ENCODE data around the gene DIAPH3. TPM values are rescaled to one million over a fixed set of nuclear protein-coding genes. Genes with fewer than 3 reads are reported as not detected.

DIAPH3 gene
- polyA plus RNA-seq, 3 donors from 2014 or later: 0.03 to 0.25 TPM; not detected in 1

GRCh38 chr13:59738921-59739320 lies 424.8 kb downstream of the DIAPH3 start:
- DNase-seq: no peak
- no peaks in the 10 kb centered on the region for H3K27me3 Mint-ChIP-seq (ENCODE audit: low read depth in 3 of 3)
- no peak overlapping the region for H3K27ac Mint-ChIP-seq
- H3K4me3 Mint-ChIP-seq: no peak overlapping the region
- peaks cover 0 to 4% of the 10 kb centered on the region in 2 donors for H3K4me1 Mint-ChIP-seq
- H3K9me3 Mint-ChIP-seq: no peaks in the 10 kb centered on the region
- H3K36me3 Mint-ChIP-seq: no peaks in the 10 kb centered on the region

- no peaks in the 10 kb centered on the region for H3K36me3 Mint-ChIP-seq
- no peak for DNase-seq
- H3K9me3 Mint-ChIP-seq: no peaks in the 10 kb centered on the region
- H3K27ac Mint-ChIP-seq: no peak overlapping the region
- no peak overlapping the region for H3K4me3 Mint-ChIP-seq
- no peaks in the 10 kb centered on the region for H3K27me3 Mint-ChIP-seq (ENCODE audit: low read depth in 3 of 3)
- H3K4me1 Mint-ChIP-seq: no peaks in the 10 kb centered on the region
Observed at GRCh38 chr13:59734393-59734792, 429.3 kb downstream of the DIAPH3 start.

- H3K27ac Mint-ChIP-seq: no peak overlapping the region
- H3K4me3 Mint-ChIP-seq: no peak overlapping the region
- DNase-seq: no peak
- no peaks in the 10 kb centered on the region for H3K36me3 Mint-ChIP-seq
- H3K4me1 Mint-ChIP-seq: no peaks in the 10 kb centered on the region
- no peaks in the 10 kb centered on the region for H3K9me3 Mint-ChIP-seq
- no peaks in the 10 kb centered on the region for H3K27me3 Mint-ChIP-seq (ENCODE audit: low read depth in 3 of 3)
Observed at GRCh38 chr13:59733744-59734143, 430.0 kb downstream of the DIAPH3 start.

GRCh38 chr13:59730026-59730425 lies 433.7 kb downstream of the DIAPH3 start:
- Mint-ChIP-seq H3K36me3 (no peaks in the 10 kb centered on the region), H3K4me1 (no peaks in the 10 kb centered on the region), H3K27ac (no peak overlapping the region), H3K27me3 (ENCODE audit: low read depth in 3 of 3) (no peaks in the 10 kb centered on the region), H3K9me3 (no peaks in the 10 kb centered on the region), H3K4me3 (no peak overlapping the region)
- no peak for DNase-seq

- Mint-ChIP-seq H3K36me3 (no peaks in the 10 kb centered on the region), H3K9me3 (no peaks in the 10 kb centered on the region), H3K4me3 (no peak overlapping the region), H3K27ac (no peak overlapping the region), H3K4me1 (no peaks in the 10 kb centered on the region), H3K27me3 (ENCODE audit: low read depth in 3 of 3) (no peaks in the 10 kb centered on the region)
- no peak for DNase-seq
Observed at GRCh38 chr13:59728896-59729545, 434.7 kb downstream of the DIAPH3 start.

GRCh38 chr13:59721926-59722910 lies 441.5 kb downstream of the DIAPH3 start:
- no peak overlapping the region for H3K4me3 Mint-ChIP-seq
- H3K36me3 Mint-ChIP-seq: no peaks in the 10 kb centered on the region
- H3K9me3 Mint-ChIP-seq: peaks cover 0 to 2% (median 0%) of the 10 kb centered on the region in 6 donors
- peak overlapping the region in 2 of 6 donors; percentile 45 to 56 for H3K27ac Mint-ChIP-seq
- H3K4me1 Mint-ChIP-seq: peaks cover 10 to 19% of the 10 kb centered on the region in 2 donors
- H3K27me3 Mint-ChIP-seq (ENCODE audit: low read depth in 3 of 3): no peaks in the 10 kb centered on the region
- no peak for DNase-seq

GRCh38 chr13:59715611-59716010 lies 448.1 kb downstream of the DIAPH3 start:
- no peak for DNase-seq

GRCh38 chr13:59710996-59711701 lies 452.6 kb downstream of the DIAPH3 start:
- no peaks in the 10 kb centered on the region for H3K36me3 Mint-ChIP-seq
- H3K9me3 Mint-ChIP-seq: no peaks in the 10 kb centered on the region
- no peak overlapping the region for H3K27ac Mint-ChIP-seq
- H3K4me1 Mint-ChIP-seq: no peaks in the 10 kb centered on the region
- H3K4me3 Mint-ChIP-seq: no peak overlapping the region
- no peak for DNase-seq
- H3K27me3 Mint-ChIP-seq (ENCODE audit: low read depth in 3 of 3): peaks cover 0 to 2% (median 2%) of the 10 kb centered on the region in 3 donors

More at GRCh38 chr13:59715611-59716010, 448.1 kb downstream of the DIAPH3 start:
- H3K4me3 Mint-ChIP-seq: no peak overlapping the region
- peaks cover 0 to 1% (median 0%) of the 10 kb centered on the region in 3 donors for H3K27me3 Mint-ChIP-seq (ENCODE audit: low read depth in 3 of 3)
- H3K36me3 Mint-ChIP-seq: no peaks in the 10 kb centered on the region
- no peaks in the 10 kb centered on the region for H3K4me1 Mint-ChIP-seq
- no peak overlapping the region for H3K27ac Mint-ChIP-seq
- H3K9me3 Mint-ChIP-seq: peaks cover 0 to 2% (median 0%) of the 10 kb centered on the region in 6 donors

GRCh38 chr13:59710416-59710815 lies 453.3 kb downstream of the DIAPH3 start:
- H3K4me1 Mint-ChIP-seq: no peaks in the 10 kb centered on the region
- no peak overlapping the region for H3K27ac Mint-ChIP-seq
- H3K4me3 Mint-ChIP-seq: no peak overlapping the region
- H3K9me3 Mint-ChIP-seq: no peaks in the 10 kb centered on the region
- peaks cover 0 to 2% (median 2%) of the 10 kb centered on the region in 3 donors for H3K27me3 Mint-ChIP-seq (ENCODE audit: low read depth in 3 of 3)
- no peak for DNase-seq
- no peaks in the 10 kb centered on the region for H3K36me3 Mint-ChIP-seq

- Mint-ChIP-seq H3K4me3 (no peak overlapping the region), H3K36me3 (no peaks in the 10 kb centered on the region), H3K9me3 (no peaks in the 10 kb centered on the region), H3K27ac (no peak overlapping the region), H3K4me1 (no peaks in the 10 kb centered on the region), H3K27me3 (ENCODE audit: low read depth in 3 of 3) (peaks cover 0 to 4% (median 2%) of the 10 kb centered on the region in 3 donors)
- DNase-seq: no peak
Observed at GRCh38 chr13:59706101-59706976, 457.4 kb downstream of the DIAPH3 start.

- Mint-ChIP-seq H3K36me3 (no peaks in the 10 kb centered on the region), H3K4me1 (no peaks in the 10 kb centered on the region), H3K9me3 (no peaks in the 10 kb centered on the region), H3K27ac (no peak overlapping the region), H3K27me3 (ENCODE audit: low read depth in 3 of 3) (peaks cover 0 to 2% (median 0%) of the 10 kb centered on the region in 3 donors), H3K4me3 (no peak overlapping the region)
- no peak for DNase-seq
Observed at GRCh38 chr13:59702269-59702668, 461.5 kb downstream of the DIAPH3 start.

- Mint-ChIP-seq H3K36me3 (no peaks in the 10 kb centered on the region), H3K9me3 (no peaks in the 10 kb centered on the region), H3K27ac (no peak overlapping the region), H3K4me1 (no peaks in the 10 kb centered on the region), H3K4me3 (no peak overlapping the region), H3K27me3 (ENCODE audit: low read depth in 3 of 3) (peaks cover 0 to 2% (median 0%) of the 10 kb centered on the region in 3 donors)
- no peak for DNase-seq
Observed at GRCh38 chr13:59701261-59701660, 462.5 kb downstream of the DIAPH3 start.

- no peaks in the 10 kb centered on the region for H3K36me3 Mint-ChIP-seq
- H3K27ac Mint-ChIP-seq: no peak overlapping the region
- H3K4me1 Mint-ChIP-seq: no peaks in the 10 kb centered on the region
- no peak overlapping the region for H3K4me3 Mint-ChIP-seq
- peaks cover 0 to 2% (median 0%) of the 10 kb centered on the region in 3 donors for H3K27me3 Mint-ChIP-seq (ENCODE audit: low read depth in 3 of 3)
- no peaks in the 10 kb centered on the region for H3K9me3 Mint-ChIP-seq
- no peak for DNase-seq
Observed at GRCh38 chr13:59700281-59700680, 463.4 kb downstream of the DIAPH3 start.

All from immature natural killer cell (primary cell).